Dedifferentiated amniotic fluid mesenchymal stem cell (primary cell): ENCODE measurements around the gene IRX4.

ENCODE experiments used
- DNase-seq: peaks from one replicate; pipeline ENCODE4 v3.0.0-alpha.2; 2016; ENCODE audit errors: extremely low spot score

Gene IRX4

GRCh38 chr5:1914471-1914870 lies 31.7 kb upstream of the IRX4 start:
- no peak for DNase-seq

GRCh38 chr5:1913578-1913977 lies 30.9 kb upstream of the IRX4 start:
- no peak for DNase-seq

- DNase-seq = no peak
Measured at GRCh38 chr5:1912951-1913565, 30.3 kb upstream of the IRX4 start.

GRCh38 chr5:1911773-1912235 lies 29.1 kb upstream of the IRX4 start:
- DNase-seq = no peak

GRCh38 chr5:1910861-1911772 lies 28.4 kb upstream of the IRX4 start:
- no peak for DNase-seq

GRCh38 chr5:1910081-1910760 lies 27.5 kb upstream of the IRX4 start:
- DNase-seq = no peak

- DNase-seq = no peak
Measured at GRCh38 chr5:1909346-1909985, 26.7 kb upstream of the IRX4 start.

GRCh38 chr5:1908931-1909330 lies 26.2 kb upstream of the IRX4 start:
- DNase-seq = no peak

- DNase-seq = no peak
Measured at GRCh38 chr5:1907616-1908015, 24.9 kb upstream of the IRX4 start.

- no peak for DNase-seq
Measured at GRCh38 chr5:1905108-1905507, 22.4 kb upstream of the IRX4 start.

GRCh38 chr5:1901983-1902382 lies 19.3 kb upstream of the IRX4 start:
- no peak for DNase-seq

- no peak for DNase-seq
Measured at GRCh38 chr5:1901061-1901460, 18.3 kb upstream of the IRX4 start.

- DNase-seq = no peak
Measured at GRCh38 chr5:1899201-1899600, 16.5 kb upstream of the IRX4 start.

- DNase-seq = no peak
Measured at GRCh38 chr5:1897816-1898450, 15.2 kb upstream of the IRX4 start.

- no peak for DNase-seq
Measured at GRCh38 chr5:1897386-1897785, 14.7 kb upstream of the IRX4 start.

- DNase-seq = no peak
Measured at GRCh38 chr5:1896602-1897376, 14.1 kb upstream of the IRX4 start.

GRCh38 chr5:1895739-1896420 lies 13.2 kb upstream of the IRX4 start:
- DNase-seq = no peak

GRCh38 chr5:1894243-1894642 lies 11.5 kb upstream of the IRX4 start:
- DNase-seq = no peak

GRCh38 chr5:1893754-1894153 lies 11.0 kb upstream of the IRX4 start:
- DNase-seq = no peak
